Lung microvascular endothelial cell (primary cell): ENCODE results near the gene SSX2B. TPM values are rescaled to one million over a fixed set of nuclear protein-coding genes. Genes with fewer than 3 reads are reported as not detected.
"Not testable (repeated sequence)": the region's sequence is repeated elsewhere in the genome, so short reads cannot be mapped to it uniquely, and the experiment has no call there.

Experiments
- DNase-seq, 2 donors: peaks; one replicate each; pipeline versions ENCODE4 v3.0.0 to v3.0.0-alpha.2; 2010; ENCODE audit warnings: low read depth in 2 of 2
- total RNA-seq: library from RNA; depleted of rRNA; stranded (reverse); fragments of >200 nt; gene quantifications from 2 replicates; pipeline ENCODE4 v1.2.1, GENCODE V29; 2014

Gene SSX2B, protein sequence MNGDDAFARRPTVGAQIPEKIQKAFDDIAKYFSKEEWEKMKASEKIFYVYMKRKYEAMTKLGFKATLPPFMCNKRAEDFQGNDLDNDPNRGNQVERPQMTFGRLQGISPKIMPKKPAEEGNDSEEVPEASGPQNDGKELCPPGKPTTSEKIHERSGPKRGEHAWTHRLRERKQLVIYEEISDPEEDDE
- total RNA-seq: not detected in 2 replicates

DNA sequence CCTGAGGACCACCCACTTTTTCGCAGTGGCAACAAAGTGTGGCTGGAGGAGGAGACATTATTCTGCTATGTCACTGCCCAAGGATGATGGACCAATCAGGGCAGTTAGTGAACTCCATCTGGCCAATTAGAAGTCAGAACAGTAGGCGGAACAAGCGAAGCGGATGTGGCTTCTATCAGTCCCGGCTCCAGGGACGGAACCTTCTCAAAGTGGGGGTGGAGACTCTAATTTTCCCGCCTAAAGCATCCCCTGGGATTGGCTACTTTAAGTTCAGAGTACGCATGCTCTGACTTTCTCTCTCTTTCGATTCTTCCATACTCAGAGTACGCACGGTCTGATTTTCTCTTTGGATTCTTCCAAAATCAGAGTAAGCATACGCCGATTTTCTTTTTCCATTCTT is at the start of gene SSX2B:
Gene SSX2B (plus strand): TSS at position 301 of the 400 bp plus-strand sequence. CDS start 1,429 bp downstream, outside the sequence.
- not testable (repeated sequence) for DNase-seq

DNA sequence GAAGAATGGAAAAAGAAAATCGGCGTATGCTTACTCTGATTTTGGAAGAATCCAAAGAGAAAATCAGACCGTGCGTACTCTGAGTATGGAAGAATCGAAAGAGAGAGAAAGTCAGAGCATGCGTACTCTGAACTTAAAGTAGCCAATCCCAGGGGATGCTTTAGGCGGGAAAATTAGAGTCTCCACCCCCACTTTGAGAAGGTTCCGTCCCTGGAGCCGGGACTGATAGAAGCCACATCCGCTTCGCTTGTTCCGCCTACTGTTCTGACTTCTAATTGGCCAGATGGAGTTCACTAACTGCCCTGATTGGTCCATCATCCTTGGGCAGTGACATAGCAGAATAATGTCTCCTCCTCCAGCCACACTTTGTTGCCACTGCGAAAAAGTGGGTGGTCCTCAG is 44.0 kb upstream of the SSX2B start, which contains the start of gene SSX2:
Gene SSX2 (minus strand): TSS at position 101 of the 400 bp plus-strand sequence. CDS start 1,429 bp downstream, outside the sequence.
- DNase-seq: not testable (repeated sequence)

DNA sequence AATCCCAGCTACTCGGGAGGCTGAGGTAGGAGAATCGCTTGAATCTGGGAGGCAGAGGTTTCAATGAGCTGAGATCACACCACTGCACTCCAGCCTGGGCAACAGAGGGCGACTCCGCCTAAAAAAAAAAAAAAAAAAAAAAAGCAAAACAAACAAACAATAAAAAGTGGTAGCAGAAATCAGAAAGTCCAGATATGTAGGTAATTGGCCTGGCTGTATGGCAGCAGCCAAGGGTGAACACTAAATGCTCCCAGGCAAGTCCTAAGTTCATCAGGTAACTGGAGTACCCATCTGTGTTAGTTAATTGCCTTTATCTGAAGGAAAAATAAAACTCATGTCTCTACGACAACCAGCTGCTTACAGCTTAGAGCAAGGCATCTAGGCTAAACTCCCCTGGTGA is 14.9 kb downstream of the SSX2B start:
- not testable (repeated sequence) for DNase-seq

DNA sequence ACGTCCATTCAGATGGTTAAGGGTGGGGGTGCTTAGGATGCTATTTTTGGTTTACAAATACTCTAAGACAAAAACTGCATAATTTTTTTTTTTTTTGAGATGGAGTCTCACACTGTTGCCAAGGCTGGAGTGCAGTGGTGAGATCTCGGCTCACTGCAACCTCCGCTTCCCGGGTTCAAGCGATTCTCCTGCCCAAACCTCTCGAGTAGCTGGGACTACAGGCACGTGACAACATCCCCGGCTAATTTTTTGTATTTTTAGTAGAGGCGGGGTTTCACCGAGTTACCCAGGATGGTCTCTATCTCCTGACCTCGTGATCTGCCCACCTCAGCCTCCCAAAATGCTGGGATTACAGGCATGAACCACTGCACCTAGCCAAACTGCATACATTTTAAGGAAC is 22.5 kb downstream of the SSX2B start:
- DNase-seq: not testable (repeated sequence)

DNA sequence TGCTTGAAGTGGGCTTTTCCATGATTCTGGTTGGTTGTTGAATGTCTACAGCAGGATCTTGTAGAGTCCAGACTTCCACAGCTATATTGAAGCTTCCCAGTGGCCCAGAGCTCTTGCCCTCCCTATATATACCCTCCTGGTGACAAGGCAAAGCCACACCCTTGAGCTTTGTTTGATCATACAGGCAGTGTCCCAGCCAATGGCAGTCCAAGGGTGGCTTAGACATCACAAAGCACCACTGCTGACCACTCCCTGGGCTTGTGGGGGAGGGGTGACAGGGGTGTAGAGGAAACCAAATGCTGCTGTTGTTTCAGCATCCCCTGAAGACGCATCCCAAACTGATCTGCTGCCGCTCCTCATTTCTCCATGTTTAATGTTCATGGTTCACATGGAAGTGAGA is 46.3 kb downstream of the SSX2B start, which contains the start of gene SPANXN5:
Gene SPANXN5 (minus strand): TSS at position 101 of the 400 bp plus-strand sequence. CDS start 79 bp downstream, at position 22.
- DNase-seq: not testable (repeated sequence)

DNA sequence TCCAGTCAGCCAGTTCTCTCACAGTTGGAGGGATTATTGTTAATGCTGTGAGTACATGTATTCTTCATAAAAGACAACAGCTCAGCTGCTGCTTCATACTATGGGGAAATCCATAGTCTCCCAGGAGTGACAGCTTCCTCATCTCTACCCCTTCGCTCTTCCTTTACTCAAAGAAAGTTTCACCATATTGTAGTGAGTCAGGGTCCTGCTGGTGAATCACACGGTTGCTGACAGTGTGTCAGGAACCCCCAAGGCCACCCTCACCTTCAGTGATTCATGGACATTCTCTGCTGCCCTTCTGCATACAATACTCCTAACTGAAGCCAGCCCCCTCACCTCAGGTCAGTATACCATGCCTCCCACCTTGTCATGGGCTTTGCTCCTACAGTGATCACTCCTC is 53.8 kb downstream of the SSX2B start:
- not testable (repeated sequence) for DNase-seq

Other genes with a start within 250 kb of the SSX2B start
- gene XAGE1B, start 234.2 kb upstream of the SSX2B start, total RNA-seq: not detected in 2 replicates
- gene SSX7, start 96.4 kb upstream of the SSX2B start, total RNA-seq: not detected in 2 replicates
- not detected in 2 replicates for gene SSX2, start 44.1 kb upstream of the SSX2B start, total RNA-seq
- gene SPANXN5, start 46.2 kb downstream of the SSX2B start, total RNA-seq: not detected in 2 replicates
- not detected in 2 replicates for gene XAGE5, start 60.0 kb downstream of the SSX2B start, total RNA-seq
- not detected in 2 replicates for gene XAGE3, start 116.8 kb downstream of the SSX2B start, total RNA-seq
- gene FAM156B, start 146.1 kb downstream of the SSX2B start, total RNA-seq: 4.6 and 6.0 TPM in 2 replicates
- 3.5 and 4.4 TPM in 2 replicates for gene FAM156A, start 207.3 kb downstream of the SSX2B start, total RNA-seq